IMR-90 (cell line): ENCODE data around the gene AKAP17A. TPM values are rescaled to one million over a fixed set of nuclear protein-coding genes. Genes with fewer than 3 reads are reported as not detected.
A peak's percentile ranks its signal among the peaks of the same experiment; 100 is the strongest.

Source experiments
- ATAC-seq: fragments of 200-7000 bp; cut with Tn5 transposase; 2 replicates; pipeline ENCODE4 v1.9.1; 2020; ENCODE audit warnings: low read depth, mild to moderate bottlenecking, moderate library complexity
- BruUV-seq: library from RNA; stranded (reverse); fragments of 400-500 nt; replicated peaks from 2 replicates; lab custom pipeline; 2021; lab: Mats Ljungman, UMichigan
- CTCF ChIA-PET: fragments of 300-600 bp; formaldehyde crosslinking; extraction: SDS; loops from one replicate; lab custom pipeline; 2021; ENCODE audit warnings: antibody characterized with exemption; lab: Yijun Ruan, JAX
- POLR2A ChIA-PET: fragments of 300-600 bp; sonication (Branson Sonifier 250); formaldehyde crosslinking; loops from one replicate; lab custom pipeline; 2022; ENCODE audit warnings: antibody characterized with exemption; ENCODE audit not compliant: unreplicated experiment; lab: Charles Lee
- DNase-seq: peaks from one replicate; pipeline ENCODE4 v3.0.0; 2013
- H2AFZ ChIP-seq: replicated peaks from 2 replicates; pipeline ENCODE3; 2013; ENCODE audit warnings: low read length, mild to moderate bottlenecking; ENCODE audit not compliant: poor library complexity
- H2AK5ac ChIP-seq: 2 replicates; pipeline ENCODE4 v1.6.1; 2013; ENCODE audit warnings: low read depth, low read length, inconsistent platforms
- H2AK9ac ChIP-seq: replicated peaks from 2 replicates; pipeline ENCODE3; 2013; ENCODE audit warnings: mild to moderate bottlenecking, low read depth, low read length, moderate library complexity; ENCODE audit not compliant: poor library complexity
- H2BK120ac ChIP-seq: 2 replicates; pipeline ENCODE4 v1.6.1; 2013; ENCODE audit warnings: low read depth, low read length, inconsistent platforms
- H2BK15ac ChIP-seq: 3 replicates; pipeline ENCODE4 v1.6.1; 2013; ENCODE audit warnings: low read depth, low read length, inconsistent platforms
- H2BK20ac ChIP-seq: 2 replicates; pipeline ENCODE4 v1.6.1; 2013; ENCODE audit warnings: low read depth, mild to moderate bottlenecking, inconsistent platforms, low read length, moderate library complexity
- H2BK5ac ChIP-seq: 2 replicates; pipeline ENCODE4 v1.6.1; 2013; ENCODE audit warnings: mild to moderate bottlenecking, low read depth, low read length, inconsistent platforms; ENCODE audit not compliant: poor library complexity, severe bottlenecking
- H3K14ac ChIP-seq: replicated peaks from 2 replicates; pipeline ENCODE4 v1.6.1; 2013; ENCODE audit warnings: low read depth, low read length, inconsistent platforms
- H3K18ac ChIP-seq: 2 replicates; pipeline ENCODE4 v1.6.1; 2013; ENCODE audit warnings: low read depth, low read length, control low read depth
- H3K23ac ChIP-seq: 2 replicates; pipeline ENCODE4 v1.6.1; 2013; ENCODE audit warnings: low read depth, low read length, inconsistent platforms
- H3K27ac ChIP-seq: 2 replicates; pipeline ENCODE4 v1.5.1; 2013; ENCODE audit warnings: mild to moderate bottlenecking, control low read depth, low read length; ENCODE audit not compliant: insufficient read depth
- H3K27me3 ChIP-seq: 2 replicates; pipeline ENCODE4 v1.6.1; 2013; ENCODE audit warnings: low read length; ENCODE audit not compliant: control insufficient read depth, insufficient read depth
- H3K36me3 ChIP-seq: 2 replicates; pipeline ENCODE4 v1.6.1; 2013; ENCODE audit warnings: low read length, mixed read lengths; ENCODE audit not compliant: control insufficient read depth, insufficient read depth
- H3K4ac ChIP-seq: 2 replicates; pipeline ENCODE4 v1.6.1; 2013; ENCODE audit warnings: low read depth, low read length, inconsistent platforms
- H3K4me1 ChIP-seq: 2 replicates; pipeline ENCODE4 v1.6.1; 2013; ENCODE audit warnings: low read length, mixed read lengths; ENCODE audit not compliant: control insufficient read depth, insufficient read depth
- H3K4me2 ChIP-seq: 2 replicates; pipeline ENCODE4 v1.6.1; 2013; ENCODE audit warnings: low read depth, mild to moderate bottlenecking, control low read depth, low read length, moderate library complexity
- H3K4me3 ChIP-seq: 2 replicates; pipeline ENCODE4 v1.5.1; 2013; ENCODE audit warnings: low read depth, mild to moderate bottlenecking, control low read depth, low read length, moderate library complexity; ENCODE audit not compliant: insufficient read depth
- H3K56ac ChIP-seq: 2 replicates; pipeline ENCODE4 v1.6.1; 2013; ENCODE audit warnings: low read length, inconsistent platforms; ENCODE audit not compliant: insufficient read depth; ENCODE audit errors: extremely low read depth
- H3K79me1 ChIP-seq, 2 experiments: 2 replicates each; pipeline ENCODE4 v1.6.1; 2013; ENCODE audit warnings: low read length in 2 of 2, inconsistent platforms in 1 of 2, low read depth in 1 of 2
- H3K9ac ChIP-seq: 2 replicates; pipeline ENCODE4 v1.6.1; 2013; ENCODE audit warnings: low read depth, low read length, control low read depth
- H3K9me1 ChIP-seq: 2 replicates; pipeline ENCODE4 v1.6.1; 2013; ENCODE audit warnings: low read length, inconsistent platforms; ENCODE audit not compliant: insufficient read depth
- H3K9me3 ChIP-seq: 2 replicates; pipeline ENCODE4 v1.6.1; 2013; ENCODE audit warnings: low read length; ENCODE audit not compliant: control insufficient read depth, insufficient read depth
- H4K20me1 ChIP-seq: 2 replicates; pipeline ENCODE4 v1.6.1; 2013; ENCODE audit warnings: low read length, inconsistent platforms; ENCODE audit not compliant: insufficient read depth
- H4K5ac ChIP-seq: 2 replicates; pipeline ENCODE4 v1.6.1; 2013; ENCODE audit warnings: mild to moderate bottlenecking, low read depth, low read length, control low read depth
- H4K8ac ChIP-seq, 2 experiments: 2 replicates each; pipeline ENCODE4 v1.6.1; 2013; ENCODE audit warnings: low read depth in 2 of 2, low read length in 2 of 2, control low read depth in 1 of 2, inconsistent platforms in 1 of 2
- H4K91ac ChIP-seq: 2 replicates; pipeline ENCODE4 v1.6.1; 2013; ENCODE audit warnings: low read depth, low read length, inconsistent platforms; ENCODE audit not compliant: insufficient read depth
- CEBPB ChIP-seq: IDR thresholded peaks from 2 replicates; pipeline ENCODE4 v1.6.1; 2012; ENCODE audit warnings: low read depth, low read length, improper control_type of control experiment
- ELK1 ChIP-seq: fragments of 150-350 bp; IDR thresholded peaks from 2 replicates; pipeline ENCODE4 v1.6.1; 2016; ENCODE audit warnings: low read depth, mild to moderate bottlenecking, low read length, moderate library complexity, borderline replicate concordance
- MAFK ChIP-seq: IDR thresholded peaks from 2 replicates; pipeline ENCODE4 v1.6.1; 2012; ENCODE audit warnings: low read depth, low read length, improper control_type of control experiment
- RCOR1 ChIP-seq: IDR thresholded peaks from 2 replicates; pipeline ENCODE4 v1.6.1; 2012; ENCODE audit warnings: mild to moderate bottlenecking, low read length, improper control_type of control experiment; ENCODE audit not compliant: insufficient replicate concordance
- SMC3 ChIP-seq: fragments of 150-350 bp; IDR thresholded peaks from 2 replicates; pipeline ENCODE4 v1.6.1; 2016; ENCODE audit warnings: low read depth, mild to moderate bottlenecking, antibody characterized with exemption, low read length, moderate library complexity
- USF2 ChIP-seq: fragments of 150-350 bp; IDR thresholded peaks from 2 replicates; pipeline ENCODE4 v1.6.1; 2017; ENCODE audit warnings: mild to moderate bottlenecking, antibody characterized with exemption, low read length, low read depth
- WGBS, 2 experiments: methylation state at CpG; one replicate each; pipeline versions ENCODE4 v1.1.5 to v1.1.7; 2013; ENCODE audit warnings: missing lambda C conversion rate in 2 of 2; ENCODE audit not compliant: insufficient read length in 1 of 2; ENCODE audit errors: extremely low coverage in 2 of 2; 5-methylcytosine and 5-hydroxymethylcytosine counted together
- dilution Hi-C: fragments of 300-500 bp; cut with HindIII; formaldehyde crosslinking; loops from one replicate; pipeline ENCODE4 v1.14.3; 2018; ENCODE audit warnings: low sequenced_read_pairs; ENCODE audit not compliant: unreplicated experiment
- in situ Hi-C: fragments of 300-500 bp; cut with MboI; formaldehyde crosslinking; loops from 3 replicates; pipeline ENCODE4 v1.14.3; 2019; ENCODE audit warnings: low sequenced_read_pairs, inconsistent platforms, mixed read lengths
- intact Hi-C: fragments of 100-400 bp; cut with micrococcal nuclease; formaldehyde crosslinking; loops from 2 replicates; pipeline ENCODE4 v1.10.0; 2022
- polyA plus RNA-seq, 3 experiments: library from polyadenylated mRNA; depleted of rRNA; stranded (reverse); fragments of >200 nt; gene quantifications; 2 replicates each; pipeline ENCODE4 v1.2.3, GENCODE V29; 2012; ENCODE audit warnings: low replicate concordance in 1 of 3
- total RNA-seq: library from RNA; depleted of rRNA; stranded (reverse); fragments of >200 nt; gene quantifications from 2 replicates; pipeline ENCODE4 v1.2.3, GENCODE V29; 2012

AKAP17A gene
- total and polyA plus RNA-seq, 2 of the 4 experiments (the other 2 are of a cell fraction) = 9.0 to 23.7 TPM

GRCh38 chrX:1589356-1590130, 1.9 kb upstream of the AKAP17A start (continued):
- TF ChIP-seq SMC3 = no peak

- no TSS peak for BruUV-seq
- peak overlapping the region; percentile 23; the same call in 1 of the 2 replicates for H4K91ac ChIP-seq
- peak overlapping the region; percentile 35; the same call in 1 of the 2 replicates for H2AK5ac ChIP-seq
- DNase-seq = no peak
- no peak overlapping the region for H3K56ac ChIP-seq
- no peak overlapping the region for H2BK120ac ChIP-seq
- H3K9me3 ChIP-seq = no peaks in the 10 kb centered on the region
- no peaks in the 10 kb centered on the region; the same call in 1 of the 2 replicates for H3K9me1 ChIP-seq
- H4K20me1 ChIP-seq = peaks cover 41% of the 10 kb centered on the region
- WGBS, 2 experiments = 0% methylated on average over 5 of the region's 35 CpGs; no CpG with 5 or more reads in 1 of the 2 experiments
- peak overlapping the region in 1 of 2 experiments; percentile 9; a peak in 2 of 4 replicates for H4K8ac ChIP-seq
- no peaks in the 10 kb centered on the region for H3K27me3 ChIP-seq
- peak overlapping the region; percentile 85 for H2AFZ ChIP-seq
- dilution Hi-C loops (no loop called here), intact Hi-C loops (no loop called here), in situ Hi-C loops (loop anchor here (25.0 kb wide), 1 partner anchor 130 kb away; the partner anchor contains the start of gene ASMTL)
- H2BK15ac ChIP-seq = no peak overlapping the region
- H3K18ac ChIP-seq = no peak overlapping the region; the same call in 1 of the 2 replicates
- peaks cover 7 to 24% of the 10 kb centered on the region in 2 experiments for H3K79me1 ChIP-seq
- H3K4me3 ChIP-seq = peak overlapping the region; percentile 95
- H3K23ac ChIP-seq = no peak overlapping the region
- ChIA-PET POLR2A (no interaction called here), CTCF (no interaction called here)
- TF ChIP-seq ELK1 (no peak), CEBPB (no peak), MAFK (no peak), USF2 (no peak), RCOR1 (no peak)
- peak overlapping the region; percentile 11; the same call in 1 of the 2 replicates for H3K4ac ChIP-seq
- H2BK20ac ChIP-seq = no peak overlapping the region
- H3K4me1 ChIP-seq = peaks cover 3% of the 10 kb centered on the region; the same call in 1 of the 2 replicates
- no peak overlapping the region; the same call in 1 of the 2 replicates for H4K5ac ChIP-seq
- H3K9ac ChIP-seq = peak overlapping the region; percentile 95
- peak overlapping the region; percentile 95 for H2AK9ac ChIP-seq
- peaks cover 32% of the 10 kb centered on the region for H3K36me3 ChIP-seq
- no peak overlapping the region for H3K14ac ChIP-seq
- peak overlapping the region; percentile 17 for H2BK5ac ChIP-seq
- peak overlapping the region; percentile 92 for H3K4me2 ChIP-seq
- peak overlapping the region; percentile 83 for H3K27ac ChIP-seq
- ATAC-seq = peak; percentile 27
Observed at GRCh38 chrX:1591863-1592469, 562 bp downstream of the AKAP17A start.
